Natural killer cell (primary cell): ENCODE data around the gene WFIKKN2. TPM values are rescaled to one million over a fixed set of nuclear protein-coding genes. Genes with fewer than 3 reads are reported as not detected.
"Not testable (repeated sequence)": the region's sequence is repeated elsewhere in the genome, so short reads cannot be mapped to it uniquely, and the experiment has no call there.

ENCODE experiments used
- ATAC-seq, 3 donors: fragments of 150-1000 bp in 2 of 3; fragments of 200-7000 bp in 1 of 3; cut with Tn5 transposase; 1 replicate in 1 of 3; 2 replicates in 2 of 3; pipeline ENCODE4 v1.10.0; 2021; ENCODE audit warnings: mild to moderate bottlenecking in 2 of 3, moderate library complexity in 2 of 3
- DNase-seq, 2 donors: peaks; one replicate each; pipeline versions ENCODE4 v3.0.0 to v3.0.0-alpha.2; 2013 to 2021; ENCODE audit warnings: mixed read lengths in 1 of 2
- H3K27ac ChIP-seq: one replicate; pipeline ENCODE4 v1.5.1; 2013; ENCODE audit warnings: mild to moderate bottlenecking, low read length
- H3K27me3 ChIP-seq: one replicate; pipeline ENCODE4 v1.6.1; 2013; ENCODE audit warnings: low read length; ENCODE audit not compliant: control insufficient read depth, insufficient read depth
- H3K36me3 ChIP-seq: one replicate; pipeline ENCODE4 v1.6.1; 2013; ENCODE audit warnings: low read length; ENCODE audit not compliant: control insufficient read depth, insufficient read depth
- H3K4me1 ChIP-seq: one replicate; pipeline ENCODE4 v1.6.1; 2013; ENCODE audit warnings: low read length; ENCODE audit not compliant: control insufficient read depth, insufficient read depth
- H3K4me3 ChIP-seq: one replicate; pipeline ENCODE4 v1.5.1; 2013; ENCODE audit warnings: low read length
- H3K9me3 ChIP-seq: one replicate; pipeline ENCODE4 v1.6.1; 2013; ENCODE audit warnings: low read length; ENCODE audit not compliant: control insufficient read depth, insufficient read depth
- H3K27ac Mint-ChIP-seq, 2 donors: one replicate each; pipeline ENCODE4 v1.8.0; 2022; ENCODE audit warnings: mild to moderate bottlenecking in 2 of 2, mixed read lengths in 2 of 2, moderate library complexity in 1 of 2
- H3K27me3 Mint-ChIP-seq, 2 donors: one replicate each; pipeline ENCODE4 v1.8.0; 2022; ENCODE audit warnings: low read depth in 2 of 2, mixed read lengths in 2 of 2
- H3K36me3 Mint-ChIP-seq: one replicate; pipeline ENCODE4 v1.8.0; 2022; ENCODE audit warnings: mixed read lengths
- H3K4me1 Mint-ChIP-seq, 2 donors: one replicate each; pipeline ENCODE4 v1.8.0; 2022; ENCODE audit warnings: mixed read lengths in 2 of 2
- H3K4me3 Mint-ChIP-seq: one replicate; pipeline ENCODE4 v1.8.0; 2022; ENCODE audit warnings: mild to moderate bottlenecking, moderate library complexity, mixed read lengths
- H3K9me3 Mint-ChIP-seq, 2 donors: one replicate each; pipeline ENCODE4 v1.8.0; 2022; ENCODE audit warnings: mixed read lengths in 2 of 2
- WGBS: methylation state at CpG from one replicate; pipeline ENCODE4 v1.1.7; 2013; ENCODE audit warnings: missing lambda C conversion rate; ENCODE audit not compliant: insufficient coverage; 5-methylcytosine and 5-hydroxymethylcytosine counted together
- intact Hi-C: fragments of 100-400 bp; cut with micrococcal nuclease; formaldehyde crosslinking; loops from one replicate; pipeline ENCODE4 v1.14.2; 2022
- total RNA-seq, 4 donors: library from RNA; stranded (reverse); fragments of 120-200 nt in 1 of 4; gene quantifications; one replicate each; pipeline versions ENCODE4 v1.2.3 to v1.2.4, GENCODE V29; 2013 to 2022
- TF ChIP-seq, protein P1 (sequence below): fragments of 200-600 bp; IDR thresholded peaks from one replicate; pipeline ENCODE4 v1.8.0; 2022; ENCODE audit warnings: antibody characterized with exemption

Gene WFIKKN2
- total RNA-seq, 3 donors from 2014 or later (not counting 1 experiment from before 2014, with no cell fraction given), result not detected

DNA sequence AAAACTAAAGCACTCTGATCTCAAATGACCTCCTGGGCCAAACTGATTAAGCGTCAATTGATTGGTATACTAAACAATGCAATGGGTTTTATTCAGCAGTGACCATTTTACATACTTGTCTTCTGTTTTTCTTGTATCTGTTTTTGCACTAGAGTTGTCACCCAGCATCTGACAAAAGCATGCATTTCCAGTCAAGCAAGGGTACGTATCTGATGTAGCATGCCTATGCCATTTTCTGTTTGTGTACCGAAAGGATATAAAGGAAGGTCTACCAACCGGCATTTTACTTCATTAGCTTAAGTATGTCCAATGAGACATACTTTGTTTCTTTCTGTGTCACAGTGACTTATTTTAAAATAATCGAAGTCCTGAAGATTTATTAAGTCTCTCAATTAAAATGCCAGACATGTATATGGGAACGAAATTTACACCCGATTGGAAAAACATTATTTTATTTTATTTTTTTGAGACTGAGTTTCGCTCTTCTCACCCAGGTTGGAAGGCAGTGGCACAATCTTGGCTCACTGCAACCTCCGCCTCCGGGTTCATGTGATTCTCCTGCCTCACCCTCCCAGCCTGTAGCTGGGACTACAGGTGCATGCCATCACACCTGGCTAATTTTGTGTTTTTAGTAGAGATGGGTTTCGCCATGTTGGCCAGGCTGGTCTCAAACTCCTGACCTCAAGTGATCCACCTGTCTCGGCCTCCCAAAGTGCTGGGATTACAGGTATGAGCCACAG, 23.3 kb downstream of the WFIKKN2 start:
- H3K27me3 Mint-ChIP-seq, result peaks cover 9 to 10% of the 10 kb centered on the region in 2 donors
- Histone ChIP-seq H3K27ac (no peak overlapping the region), H3K27me3 (no peaks in the 10 kb centered on the region), H3K4me3 (no peak overlapping the region), H3K9me3 (no peaks in the 10 kb centered on the region), H3K4me1 (peaks cover 3% of the 10 kb centered on the region), H3K36me3 (peaks cover 10% of the 10 kb centered on the region)
- H3K4me3 Mint-ChIP-seq, result no peak overlapping the region
- no peak for ATAC-seq
- no peak for DNase-seq
- H3K9me3 Mint-ChIP-seq, result no peaks in the 10 kb centered on the region
- H3K4me1 Mint-ChIP-seq, result peaks cover 9 to 10% of the 10 kb centered on the region in 2 donors
- H3K36me3 Mint-ChIP-seq, result peaks cover 7% of the 10 kb centered on the region
- WGBS, result 97% methylated on average over 12 of the region's 12 CpGs
- TF ChIP-seq, protein P1, sequence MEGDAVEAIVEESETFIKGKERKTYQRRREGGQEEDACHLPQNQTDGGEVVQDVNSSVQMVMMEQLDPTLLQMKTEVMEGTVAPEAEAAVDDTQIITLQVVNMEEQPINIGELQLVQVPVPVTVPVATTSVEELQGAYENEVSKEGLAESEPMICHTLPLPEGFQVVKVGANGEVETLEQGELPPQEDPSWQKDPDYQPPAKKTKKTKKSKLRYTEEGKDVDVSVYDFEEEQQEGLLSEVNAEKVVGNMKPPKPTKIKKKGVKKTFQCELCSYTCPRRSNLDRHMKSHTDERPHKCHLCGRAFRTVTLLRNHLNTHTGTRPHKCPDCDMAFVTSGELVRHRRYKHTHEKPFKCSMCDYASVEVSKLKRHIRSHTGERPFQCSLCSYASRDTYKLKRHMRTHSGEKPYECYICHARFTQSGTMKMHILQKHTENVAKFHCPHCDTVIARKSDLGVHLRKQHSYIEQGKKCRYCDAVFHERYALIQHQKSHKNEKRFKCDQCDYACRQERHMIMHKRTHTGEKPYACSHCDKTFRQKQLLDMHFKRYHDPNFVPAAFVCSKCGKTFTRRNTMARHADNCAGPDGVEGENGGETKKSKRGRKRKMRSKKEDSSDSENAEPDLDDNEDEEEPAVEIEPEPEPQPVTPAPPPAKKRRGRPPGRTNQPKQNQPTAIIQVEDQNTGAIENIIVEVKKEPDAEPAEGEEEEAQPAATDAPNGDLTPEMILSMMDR, result no peak
- intact Hi-C loops, result no loop called here
- H3K27ac Mint-ChIP-seq, result no peak overlapping the region

DNA sequence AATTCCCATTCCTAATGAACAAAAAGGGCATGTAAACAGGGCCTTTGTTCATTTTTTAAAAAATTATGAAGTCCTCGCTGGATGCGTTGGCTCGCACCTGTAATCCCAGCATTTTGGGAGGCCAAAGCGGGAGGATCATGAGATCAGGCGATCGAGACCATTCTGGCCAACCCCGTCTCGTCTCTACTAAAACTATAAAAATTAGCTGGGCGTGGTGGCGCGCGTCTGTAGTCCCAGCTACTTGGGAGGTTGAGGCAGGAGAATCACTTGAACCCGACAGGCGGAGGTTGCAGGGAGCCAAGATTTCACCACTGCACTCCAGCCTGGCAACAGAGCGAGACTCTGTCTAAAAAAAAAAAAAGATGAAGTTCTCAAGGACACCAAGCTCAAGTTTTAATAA, 24.3 kb downstream of the WFIKKN2 start:
- H3K36me3 Mint-ChIP-seq, H3K27me3 Mint-ChIP-seq, H3K27ac Mint-ChIP-seq: not testable (repeated sequence)

DNA sequence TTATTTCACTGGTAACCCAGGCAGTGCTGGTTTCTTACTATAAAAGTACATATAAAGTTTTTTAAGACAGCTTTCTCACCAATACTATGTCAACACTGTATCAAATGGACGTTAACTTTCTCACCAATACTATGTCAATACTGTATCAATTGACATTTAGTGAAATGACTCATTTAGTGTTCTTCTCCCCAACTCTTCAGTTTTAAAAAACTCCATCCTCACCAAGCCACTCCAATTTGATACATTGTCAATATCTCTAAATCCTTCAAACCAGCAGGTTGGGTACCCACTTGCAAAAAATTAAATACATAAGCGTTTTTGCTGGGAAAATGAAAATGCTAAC, 25.9 kb downstream of the WFIKKN2 start:
- H3K36me3 Mint-ChIP-seq, result peaks cover 7% of the 10 kb centered on the region
- no peak overlapping the region for H3K27ac Mint-ChIP-seq
- TF ChIP-seq, protein P1, result no peak
- WGBS, result 91% methylated on average over 2 of the region's 2 CpGs
- no peak for DNase-seq
- Histone ChIP-seq H3K27me3 (no peaks in the 10 kb centered on the region), H3K27ac (no peak overlapping the region), H3K36me3 (peaks cover 10% of the 10 kb centered on the region), H3K4me3 (no peak overlapping the region), H3K9me3 (no peaks in the 10 kb centered on the region), H3K4me1 (peaks cover 10% of the 10 kb centered on the region)
- intact Hi-C loops, result no loop called here
- H3K9me3 Mint-ChIP-seq, result no peaks in the 10 kb centered on the region
- peaks cover 0 to 4% of the 10 kb centered on the region in 2 donors for H3K27me3 Mint-ChIP-seq
- peaks cover 25 to 28% of the 10 kb centered on the region in 2 donors for H3K4me1 Mint-ChIP-seq
- ATAC-seq, result no peak
- H3K4me3 Mint-ChIP-seq, result no peak overlapping the region

More for the DNA sequence above, 24.3 kb downstream of the WFIKKN2 start:
- H3K27me3 ChIP-seq, H3K4me3 Mint-ChIP-seq, H3K4me1 ChIP-seq, H3K9me3 Mint-ChIP-seq, H3K27ac ChIP-seq, H3K4me3 ChIP-seq, intact Hi-C loops, ATAC-seq, DNase-seq, H3K36me3 ChIP-seq, H3K9me3 ChIP-seq: not testable (repeated sequence)
- peaks cover 20% of the 10 kb centered on the region in 2 donors for H3K4me1 Mint-ChIP-seq
- 98% methylated on average over 15 of the region's 15 CpGs for WGBS

DNA sequence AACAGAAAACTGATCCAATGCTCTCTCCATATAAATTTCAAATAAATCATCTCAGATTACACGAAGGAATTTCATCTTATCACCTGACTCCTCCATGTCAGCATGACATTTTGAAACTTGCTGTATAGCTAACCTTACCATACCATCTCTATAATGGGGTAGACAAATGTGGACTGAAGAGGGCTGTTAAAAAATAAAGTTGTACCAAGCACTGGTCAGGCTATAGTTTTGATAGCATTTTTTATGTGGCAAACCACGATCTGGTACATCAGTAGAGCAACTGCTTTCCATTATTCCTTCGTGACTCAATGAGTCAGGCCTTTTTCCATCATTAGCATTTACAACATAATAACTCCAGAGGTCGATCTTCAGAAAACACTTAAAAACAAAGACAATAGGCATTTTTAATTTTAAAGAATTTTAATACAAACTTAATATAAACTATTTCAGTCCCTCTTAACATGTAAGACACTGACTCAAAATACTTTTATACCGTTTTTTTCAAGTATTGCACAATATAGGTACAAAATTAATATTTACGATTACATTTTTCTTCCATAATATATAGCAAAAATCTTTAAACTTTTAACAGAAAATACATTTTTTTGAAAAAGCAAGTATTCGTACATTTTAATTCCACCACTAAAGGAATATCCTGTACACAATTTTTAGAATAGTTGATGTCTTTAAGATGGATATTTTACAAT, 26.6 kb downstream of the WFIKKN2 start:
- intact Hi-C loops, result no loop called here
- H3K27ac ChIP-seq, result no peak overlapping the region
- H3K4me3 ChIP-seq, result no peak overlapping the region
- no peak overlapping the region for H3K27ac Mint-ChIP-seq
- peaks cover 0 to 4% of the 10 kb centered on the region in 2 donors for H3K27me3 Mint-ChIP-seq
- TF ChIP-seq, protein P1, result no peak
- 76% methylated on average over 5 of the region's 7 CpGs for WGBS
- no peak for ATAC-seq
- peaks cover 10% of the 10 kb centered on the region for H3K36me3 ChIP-seq
- no peak overlapping the region for H3K4me3 Mint-ChIP-seq
- H3K4me1 ChIP-seq, result peaks cover 13% of the 10 kb centered on the region
- H3K4me1 Mint-ChIP-seq, result peaks cover 27 to 33% of the 10 kb centered on the region in 2 donors
- H3K9me3 Mint-ChIP-seq, result no peaks in the 10 kb centered on the region
- no peaks in the 10 kb centered on the region for H3K27me3 ChIP-seq
- no peak for DNase-seq
- H3K36me3 Mint-ChIP-seq, result peaks cover 7% of the 10 kb centered on the region
- no peaks in the 10 kb centered on the region for H3K9me3 ChIP-seq
